Smooth muscle cell (in vitro differentiated cells): ENCODE measurements around the gene NRSN1. TPM values are rescaled to one million over a fixed set of nuclear protein-coding genes. Genes with fewer than 3 reads are reported as not detected.

Source experiments
- DNase-seq: peaks from one replicate; lab custom pipeline; 2025; ENCODE audit not compliant: unreplicated experiment; lab: John Stamatoyannopoulos, UW
- H2AFZ ChIP-seq: fragments of 200-600 bp; sonication (generic); 2 replicates; pipeline ENCODE4 v1.6.0; 2016; ENCODE audit warnings: antibody characterized with exemption, low read depth, mild to moderate bottlenecking
- H3F3A ChIP-seq: fragments of 200-600 bp; sonication (generic); 2 replicates; pipeline ENCODE4 v1.6.0; 2017; ENCODE audit warnings: antibody characterized with exemption, low read depth
- H3K27ac ChIP-seq: fragments of 200-600 bp; sonication (generic); 2 replicates; pipeline ENCODE4 v1.5.1; 2016; ENCODE audit warnings: low read depth, mild to moderate bottlenecking
- H3K27me3 ChIP-seq: fragments of 200-600 bp; sonication (generic); 2 replicates; pipeline ENCODE4 v1.6.1; 2016; ENCODE audit warnings: low read depth, mild to moderate bottlenecking
- H3K36me3 ChIP-seq: fragments of 200-600 bp; sonication (generic); 2 replicates; pipeline ENCODE4 v1.5.1; 2016; ENCODE audit warnings: low read depth
- H3K4me1 ChIP-seq: fragments of 200-600 bp; sonication (generic); 2 replicates; pipeline ENCODE4 v1.5.1; 2016; ENCODE audit warnings: low read depth
- H3K4me2 ChIP-seq: fragments of 200-600 bp; sonication (generic); 2 replicates; pipeline ENCODE4 v1.6.0; 2016; ENCODE audit warnings: mild to moderate bottlenecking
- H3K4me3 ChIP-seq: fragments of 200-600 bp; sonication (generic); 2 replicates; pipeline ENCODE4 v1.5.1; 2016; ENCODE audit warnings: mild to moderate bottlenecking
- H3K79me2 ChIP-seq: fragments of 200-600 bp; sonication (generic); 2 replicates; pipeline ENCODE4 v1.6.0; 2016; ENCODE audit warnings: low read depth, mild to moderate bottlenecking
- H3K9ac ChIP-seq: fragments of 200-600 bp; sonication (generic); 2 replicates; pipeline ENCODE4 v1.6.0; 2016; ENCODE audit warnings: low read depth
- H3K9me3 ChIP-seq: fragments of 200-600 bp; sonication (generic); replicated peaks from 2 replicates; pipeline ENCODE4 v1.5.1; 2016; ENCODE audit warnings: low read depth
- H4K20me1 ChIP-seq: fragments of 200-600 bp; sonication (generic); 2 replicates; pipeline ENCODE4 v1.6.0; 2016; ENCODE audit warnings: low read depth
- WGBS: methylation state at CpG from one replicate; pipeline ENCODE4 v1.1.7; 2016; ENCODE audit warnings: low lambda C conversion rate; 5-methylcytosine and 5-hydroxymethylcytosine counted together
- polyA plus RNA-seq: library from polyadenylated mRNA; unstranded; fragments of >200 nt; fragmentation: Nextera tagmentation; extraction: Ambion mirVana; gene quantifications from 2 replicates; pipeline ENCODE4 v1.2.1, GENCODE V29; 2016
- total RNA-seq: library from RNA; depleted of rRNA; stranded (reverse); fragments of >200 nt; gene quantifications from 2 replicates; pipeline ENCODE4 v1.2.3, GENCODE V29; 2014
- TF ChIP-seq, protein P1 (sequence below): fragments of 200-600 bp; sonication (generic); IDR thresholded peaks from 2 replicates; pipeline ENCODE4 v1.5.1; 2017; ENCODE audit warnings: borderline replicate concordance, mild to moderate bottlenecking, antibody characterized with exemption; ENCODE audit not compliant: insufficient read depth, poor library complexity, severe bottlenecking

NRSN1 gene
- total and polyA plus RNA-seq, 2 experiments from 2014 or later = not detected

DNA sequence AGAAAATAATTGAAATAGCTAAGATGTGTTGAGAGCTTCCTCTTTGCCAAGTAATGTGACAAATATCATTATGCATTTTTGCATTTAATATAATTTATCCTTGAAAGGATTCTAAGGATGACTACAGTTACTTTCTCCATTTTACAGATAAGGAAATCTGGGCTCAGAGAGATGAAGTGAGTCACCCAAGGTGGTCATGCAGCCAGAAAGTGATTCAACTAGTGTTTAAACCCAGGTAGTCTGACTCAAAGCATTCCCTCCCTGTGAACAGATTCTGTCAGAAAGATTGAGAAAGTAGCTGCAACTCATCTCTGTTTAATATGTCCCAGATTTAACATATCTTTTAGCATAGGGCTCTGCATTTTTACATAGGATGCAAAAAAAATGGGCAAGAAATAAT is 28.1 kb downstream of the NRSN1 start:
- Histone ChIP-seq H4K20me1 (no peaks in the 10 kb centered on the region), H3K79me2 (no peaks in the 10 kb centered on the region), H3K4me3 (no peak overlapping the region), H2AFZ (no peak overlapping the region), H3K27ac (no peak overlapping the region), H3K9ac (no peak overlapping the region), H3K4me2 (no peak overlapping the region), H3K4me1 (no peaks in the 10 kb centered on the region), H3K9me3 (no peaks in the 10 kb centered on the region), H3F3A (no peaks in the 10 kb centered on the region), H3K27me3 (peaks cover 14% of the 10 kb centered on the region), H3K36me3 (no peaks in the 10 kb centered on the region)
- no peak for DNase-seq
- TF ChIP-seq, protein P1, sequence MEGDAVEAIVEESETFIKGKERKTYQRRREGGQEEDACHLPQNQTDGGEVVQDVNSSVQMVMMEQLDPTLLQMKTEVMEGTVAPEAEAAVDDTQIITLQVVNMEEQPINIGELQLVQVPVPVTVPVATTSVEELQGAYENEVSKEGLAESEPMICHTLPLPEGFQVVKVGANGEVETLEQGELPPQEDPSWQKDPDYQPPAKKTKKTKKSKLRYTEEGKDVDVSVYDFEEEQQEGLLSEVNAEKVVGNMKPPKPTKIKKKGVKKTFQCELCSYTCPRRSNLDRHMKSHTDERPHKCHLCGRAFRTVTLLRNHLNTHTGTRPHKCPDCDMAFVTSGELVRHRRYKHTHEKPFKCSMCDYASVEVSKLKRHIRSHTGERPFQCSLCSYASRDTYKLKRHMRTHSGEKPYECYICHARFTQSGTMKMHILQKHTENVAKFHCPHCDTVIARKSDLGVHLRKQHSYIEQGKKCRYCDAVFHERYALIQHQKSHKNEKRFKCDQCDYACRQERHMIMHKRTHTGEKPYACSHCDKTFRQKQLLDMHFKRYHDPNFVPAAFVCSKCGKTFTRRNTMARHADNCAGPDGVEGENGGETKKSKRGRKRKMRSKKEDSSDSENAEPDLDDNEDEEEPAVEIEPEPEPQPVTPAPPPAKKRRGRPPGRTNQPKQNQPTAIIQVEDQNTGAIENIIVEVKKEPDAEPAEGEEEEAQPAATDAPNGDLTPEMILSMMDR = no peak

DNA sequence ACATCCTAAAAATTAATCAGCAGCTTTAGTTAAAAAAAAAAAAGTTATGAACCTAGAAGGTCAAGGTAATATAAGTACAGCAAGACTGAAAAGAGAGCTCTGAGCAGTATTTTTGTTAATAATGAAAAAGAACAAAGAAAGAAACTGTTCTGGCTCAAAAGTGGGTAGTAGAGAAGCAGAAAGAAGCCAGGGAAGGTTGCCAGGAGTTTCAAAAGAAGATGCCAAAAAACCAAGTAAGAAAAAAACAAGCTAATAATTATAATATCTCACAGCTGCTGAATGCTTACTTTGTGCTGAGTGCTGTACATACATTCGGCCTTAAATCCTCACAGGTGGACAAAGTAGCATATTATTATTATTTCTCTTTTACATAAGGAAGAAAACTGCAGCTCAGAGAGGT is 31.9 kb downstream of the NRSN1 start:
- 88% methylated on average over 1 of the region's 1 CpG for WGBS
- no peak overlapping the region for H2AFZ ChIP-seq
- DNase-seq = no peak
- no peaks in the 10 kb centered on the region for H3K36me3 ChIP-seq
- no peaks in the 10 kb centered on the region for H3K9me3 ChIP-seq
- peaks cover 14% of the 10 kb centered on the region for H3K27me3 ChIP-seq
- H3K27ac ChIP-seq = no peak overlapping the region
- TF ChIP-seq, protein P1 = no peak
- H4K20me1 ChIP-seq = no peaks in the 10 kb centered on the region
- no peak overlapping the region for H3K4me3 ChIP-seq
- no peak overlapping the region for H3K4me2 ChIP-seq
- no peaks in the 10 kb centered on the region for H3K79me2 ChIP-seq
- no peaks in the 10 kb centered on the region for H3F3A ChIP-seq
- no peak overlapping the region for H3K9ac ChIP-seq
- H3K4me1 ChIP-seq = no peaks in the 10 kb centered on the region

DNA sequence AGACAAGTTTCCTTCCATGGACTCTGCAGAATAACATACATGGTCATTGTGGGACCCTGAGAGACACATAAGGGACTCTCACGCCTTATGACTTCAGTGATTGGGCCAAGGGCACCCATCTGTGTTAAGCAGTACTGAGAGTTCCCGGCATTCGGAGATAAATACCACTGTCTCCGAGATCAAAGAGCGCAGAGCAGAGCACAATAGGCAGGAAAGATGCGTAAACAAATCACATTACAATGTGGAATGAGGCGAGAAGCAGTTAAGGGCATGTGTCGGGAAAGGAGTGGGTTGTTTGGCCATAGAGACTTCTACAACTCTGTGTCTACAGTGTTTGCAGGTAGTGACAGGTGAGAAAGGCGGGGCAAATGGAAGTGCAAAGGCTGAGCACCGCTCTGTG is 57.6 kb downstream of the NRSN1 start:
- Histone ChIP-seq H3K4me1 (no peaks in the 10 kb centered on the region), H3K4me2 (no peak overlapping the region), H3K4me3 (no peak overlapping the region), H3K9ac (no peak overlapping the region), H3F3A (no peaks in the 10 kb centered on the region), H3K27me3 (peaks cover 10% of the 10 kb centered on the region), H3K27ac (no peak overlapping the region), H3K79me2 (no peaks in the 10 kb centered on the region), H3K36me3 (no peaks in the 10 kb centered on the region), H2AFZ (no peak overlapping the region), H4K20me1 (no peaks in the 10 kb centered on the region), H3K9me3 (no peaks in the 10 kb centered on the region)
- WGBS = 79% methylated on average over 10 of the region's 10 CpGs
- TF ChIP-seq, protein P1 = no peak
- no peak for DNase-seq

DNA sequence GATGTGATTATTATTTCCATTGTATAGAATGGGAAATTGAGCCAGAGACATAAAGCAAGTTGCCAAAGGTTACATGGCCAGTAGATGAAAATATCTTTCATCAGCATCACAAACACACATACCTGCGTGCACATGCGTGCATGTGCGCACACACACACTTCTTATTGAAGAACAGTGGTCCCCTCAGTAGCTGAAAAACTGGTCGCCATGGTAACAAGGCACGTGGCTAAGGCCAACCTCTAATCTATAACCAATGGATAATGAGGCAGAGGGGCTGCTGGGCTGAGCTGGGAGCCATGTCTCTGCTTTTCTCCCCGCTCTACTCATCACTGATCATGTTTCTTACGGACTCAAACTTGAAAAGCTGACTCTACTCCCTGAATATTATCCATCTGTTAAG is 60.3 kb downstream of the NRSN1 start:
- TF ChIP-seq, protein P1 = no peak
- H3K36me3 ChIP-seq = no peaks in the 10 kb centered on the region
- H3K9me3 ChIP-seq = no peaks in the 10 kb centered on the region
- no peak overlapping the region for H3K9ac ChIP-seq
- no peaks in the 10 kb centered on the region for H3K4me1 ChIP-seq
- no peak overlapping the region for H2AFZ ChIP-seq
- H3K4me3 ChIP-seq = no peak overlapping the region
- H3F3A ChIP-seq = no peaks in the 10 kb centered on the region
- 85% methylated on average over 7 of the region's 7 CpGs for WGBS
- no peaks in the 10 kb centered on the region for H4K20me1 ChIP-seq
- no peak overlapping the region for H3K4me2 ChIP-seq
- DNase-seq = no peak
- H3K27me3 ChIP-seq = peaks cover 15% of the 10 kb centered on the region
- no peak overlapping the region for H3K27ac ChIP-seq
- no peaks in the 10 kb centered on the region for H3K79me2 ChIP-seq
